K562 (cell line): ENCODE data around the gene CD19. TPM values are rescaled to one million over a fixed set of nuclear protein-coding genes. Genes with fewer than 3 reads are reported as not detected.

ENCODE experiments used
- BMI1 ChIP-seq: fragments of 150-350 bp; IDR thresholded peaks from 2 replicates; pipeline ENCODE4 v1.6.1; 2014; ENCODE audit warnings: low read length
- ETV5 ChIP-seq: sonication (generic); formaldehyde crosslinking; IDR thresholded peaks from 2 replicates; pipeline ENCODE4 v1.4.0; 2020; ENCODE audit warnings: low read depth, mild to moderate bottlenecking, missing genetic modification reagents
- FOSL1 ChIP-seq: fragments of 200-800 bp; sonication (Bioruptor generic); conservative IDR thresholded peaks from 2 replicates; pipeline ENCODE4 v1.6.1; 2016; ENCODE audit warnings: missing genetic modification characterization, missing compliant biosample characterization
- GABPB2 ChIP-seq: fragments of 250-450 bp; sonication (Bioruptor Pico); conservative IDR thresholded peaks from 2 replicates; pipeline ENCODE4 v1.5.1; 2021; ENCODE audit warnings: mild to moderate bottlenecking
- GATA2 ChIP-seq: sonication (generic); formaldehyde crosslinking; IDR thresholded peaks from 2 replicates; pipeline ENCODE4 v1.4.0; 2020; ENCODE audit warnings: mild to moderate bottlenecking, missing genetic modification reagents
- HEY1 ChIP-seq: fragments of 250-450 bp; sonication (Bioruptor Pico); IDR thresholded peaks from 2 replicates; pipeline ENCODE4 v1.5.0; 2020; ENCODE audit warnings: mild to moderate bottlenecking, moderate library complexity, borderline replicate concordance
- HMG20B ChIP-seq: fragments of 250-450 bp; sonication (Bioruptor Pico); IDR thresholded peaks from 2 replicates; pipeline ENCODE4 v1.5.0; 2021; ENCODE audit warnings: mild to moderate bottlenecking
- KLF10 ChIP-seq: fragments of 250-450 bp; sonication (Bioruptor Pico); IDR thresholded peaks from 2 replicates; pipeline ENCODE4 v1.6.1; 2021; ENCODE audit warnings: matching md5 sums
- MEIS2 ChIP-seq: fragments of 450-650 bp; IDR thresholded peaks from 2 replicates; pipeline ENCODE4 v1.6.1; 2014; ENCODE audit warnings: mild to moderate bottlenecking; ENCODE audit not compliant: partially characterized antibody
- NR2C1 ChIP-seq, 2 experiments: fragments of 450-650 bp; IDR thresholded peaks; 2 replicates each; pipeline ENCODE4 v1.6.1; 2017; ENCODE audit warnings: mild to moderate bottlenecking in 2 of 2, antibody characterized with exemption in 1 of 2, inconsistent platforms in 1 of 2, missing compliant biosample characterization in 1 of 2, missing genetic modification characterization in 1 of 2
- PURB ChIP-seq: sonication (generic); formaldehyde crosslinking; IDR thresholded peaks from 2 replicates; pipeline ENCODE4 v1.9.0; 2021; ENCODE audit warnings: low read depth, mild to moderate bottlenecking, missing genetic modification reagents
- TCFL5 ChIP-seq: fragments of 250-450 bp; sonication (Bioruptor Pico); conservative IDR thresholded peaks from 2 replicates; pipeline ENCODE4 v1.6.1; 2021; ENCODE audit warnings: mild to moderate bottlenecking, moderate library complexity, matching md5 sums
- WHSC1 ChIP-seq: IDR thresholded peaks from one replicate; pipeline ENCODE4 v1.6.1; 2012; ENCODE audit warnings: low read length, control low read depth, inconsistent platforms
- ZC3H8 ChIP-seq: fragments of 450-650 bp; IDR thresholded peaks from 2 replicates; pipeline ENCODE4 v1.6.1; 2017
- ZFP30 ChIP-seq: fragments of 250-450 bp; sonication (Bioruptor Pico); IDR thresholded peaks from 2 replicates; pipeline ENCODE4 v1.8.0; 2022; ENCODE audit warnings: moderate library complexity, mild to moderate bottlenecking, inconsistent platforms, borderline replicate concordance
- ZNF584 ChIP-seq: fragments of 200-800 bp; sonication (Bioruptor generic); IDR thresholded peaks from 2 replicates; pipeline ENCODE4 v1.6.1; 2016; ENCODE audit warnings: low read depth, mild to moderate bottlenecking, missing genetic modification characterization, missing compliant biosample characterization
- ZNF586 ChIP-seq: fragments of 450-650 bp; formaldehyde crosslinking; conservative IDR thresholded peaks from 2 replicates; pipeline ENCODE4 v1.4.0; 2020; ENCODE audit warnings: mild to moderate bottlenecking, moderate library complexity
- polyA plus RNA-seq, 8 experiments: library from polyadenylated mRNA; depleted of rRNA in 4 of 8; stranded (reverse) in 5 of 8; unstranded in 3 of 8; fragments of >200 nt; fragmentation: Nextera tagmentation in 2 of 8; fragmentation: Illumina TruSeq in 1 of 8; extraction: Ambion mirVana in 2 of 8; extraction: Trizol in 1 of 8; gene quantifications; 2 replicates each; pipeline versions ENCODE4 v1.2.1 to v1.2.3, GENCODE V29; 2011 to 2014; ENCODE audit warnings: inconsistent platforms in 1 of 8, missing spikeins in 1 of 8
- total RNA-seq, 7 experiments: library from RNA; depleted of rRNA in 6 of 7; stranded (reverse); fragments of >200 nt in 6 of 7; fragmentation: Illumina TruSeq in 2 of 7; extraction: Trizol in 2 of 7; gene quantifications; 2 replicates each; pipeline versions ENCODE4 v1.2.1 to v1.2.3, GENCODE V29; 2011 to 2021; ENCODE audit warnings: low replicate concordance in 1 of 7
- TF ChIP-seq, protein P1 (sequence below), 2 experiments: IDR thresholded peaks; 2 replicates each; pipeline ENCODE4 v1.6.1; 2011; ENCODE audit warnings: borderline replicate concordance in 1 of 2, control low read depth in 1 of 2, low read depth in 1 of 2, low read length in 1 of 2, mild to moderate bottlenecking in 1 of 2, mixed read lengths in 1 of 2, moderate library complexity in 1 of 2; ENCODE audit not compliant: insufficient read depth in 1 of 2, insufficient read length in 1 of 2, poor library complexity in 1 of 2, severe bottlenecking in 1 of 2; ENCODE audit errors: extremely low read depth in 1 of 2
- TF ChIP-seq, protein P2 (sequence below): fragments of 250-450 bp; sonication (Bioruptor Pico); IDR thresholded peaks from 2 replicates; pipeline ENCODE4 v1.8.0; 2022; ENCODE audit warnings: moderate library complexity, mild to moderate bottlenecking, inconsistent platforms
- TF ChIP-seq, protein P3 (sequence below): fragments of 250-450 bp; sonication (Bioruptor Pico); IDR thresholded peaks from 2 replicates; pipeline ENCODE4 v1.8.0; 2022; ENCODE audit warnings: inconsistent platforms, mild to moderate bottlenecking, moderate library complexity, borderline replicate concordance
- TF ChIP-seq, protein P4 (sequence below): IDR thresholded peaks from 2 replicates; pipeline ENCODE4 v1.6.1; 2016; ENCODE audit warnings: missing genetic modification characterization, missing compliant biosample characterization

CD19 gene
- total and polyA plus RNA-seq, 9 of the 15 experiments (the other 6 are each of a cell fraction or from before 2014, with no cell fraction given) = 0.27 to 3.7 (median 2.0) TPM; not detected in 1

DNA sequence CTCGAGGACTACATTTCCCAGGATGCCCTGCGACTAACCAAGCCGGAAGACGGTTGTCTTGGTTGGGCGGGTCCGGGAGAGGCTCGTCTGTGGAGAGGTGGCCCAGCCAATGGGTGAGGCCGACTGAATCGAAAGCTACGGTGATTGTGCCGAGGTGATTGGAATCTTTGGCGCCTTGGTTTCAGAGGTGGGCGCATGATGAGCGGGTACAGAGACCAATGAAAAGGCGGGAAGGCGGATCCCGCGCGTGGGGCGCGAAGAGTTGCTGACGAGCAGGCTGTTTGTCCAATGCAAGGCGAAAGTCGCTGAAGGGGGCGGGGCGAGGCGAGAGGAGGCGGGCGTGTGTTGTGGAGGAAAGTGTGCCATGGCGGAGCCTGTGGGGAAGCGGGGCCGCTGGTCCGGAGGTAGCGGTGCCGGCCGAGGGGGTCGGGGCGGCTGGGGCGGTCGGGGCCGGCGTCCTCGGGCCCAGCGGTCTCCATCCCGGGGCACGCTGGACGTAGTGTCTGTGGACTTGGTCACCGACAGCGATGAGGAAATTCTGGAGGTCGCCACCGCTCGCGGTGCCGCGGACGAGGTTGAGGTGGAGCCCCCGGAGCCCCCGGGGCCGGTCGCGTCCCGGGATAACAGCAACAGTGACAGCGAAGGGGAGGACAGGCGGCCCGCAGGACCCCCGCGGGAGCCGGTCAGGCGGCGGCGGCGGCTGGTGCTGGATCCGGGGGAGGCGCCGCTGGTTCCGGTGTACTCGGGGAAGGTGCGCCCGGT is 19.1 kb downstream of the CD19 start, which contains the start of gene NFATC2IP (continued):
- TF ChIP-seq KLF10 (CRISPR knock-in tag) (no peak), WHSC1 (no peak), GATA2 (peak; percentile 94), HMG20B (CRISPR knock-in tag) (no peak), GABPB2 (no peak), BMI1 (no peak), MEIS2 (no peak), ETV5 (CRISPR knock-in tag) (peak; percentile 63; the same call in 1 of the 2 replicates), ZFP30 (no peak), HEY1 (CRISPR knock-in tag) (no peak), FOSL1 (tag) (no peak; the same call in 1 of the 2 replicates), ZNF586 (CRISPR knock-in tag) (no peak), TCFL5 (CRISPR knock-in tag) (no peak), NR2C1 (IDR thresholded peaks at IDR 0.05) (no peak), NR2C1 (tag; IDR thresholded peaks at IDR 0.05) (no peak), ZC3H8 (no peak), ZNF584 (CRISPR knock-in tag) (no peak), PURB (no peak)
- TF ChIP-seq, protein P1, sequence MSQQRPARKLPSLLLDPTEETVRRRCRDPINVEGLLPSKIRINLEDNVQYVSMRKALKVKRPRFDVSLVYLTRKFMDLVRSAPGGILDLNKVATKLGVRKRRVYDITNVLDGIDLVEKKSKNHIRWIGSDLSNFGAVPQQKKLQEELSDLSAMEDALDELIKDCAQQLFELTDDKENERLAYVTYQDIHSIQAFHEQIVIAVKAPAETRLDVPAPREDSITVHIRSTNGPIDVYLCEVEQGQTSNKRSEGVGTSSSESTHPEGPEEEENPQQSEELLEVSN (IDR thresholded peaks at IDR 0.05; ENCODE audit: borderline replicate concordance in 1 of 2, extremely low read depth in 1 of 2, insufficient read depth in 1 of 2, insufficient read length in 1 of 2, low read depth in 1 of 2, low read length in 1 of 2, poor library complexity in 1 of 2, severe bottlenecking in 1 of 2) = peak; percentile 36 to 71
- TF ChIP-seq, protein P2, sequence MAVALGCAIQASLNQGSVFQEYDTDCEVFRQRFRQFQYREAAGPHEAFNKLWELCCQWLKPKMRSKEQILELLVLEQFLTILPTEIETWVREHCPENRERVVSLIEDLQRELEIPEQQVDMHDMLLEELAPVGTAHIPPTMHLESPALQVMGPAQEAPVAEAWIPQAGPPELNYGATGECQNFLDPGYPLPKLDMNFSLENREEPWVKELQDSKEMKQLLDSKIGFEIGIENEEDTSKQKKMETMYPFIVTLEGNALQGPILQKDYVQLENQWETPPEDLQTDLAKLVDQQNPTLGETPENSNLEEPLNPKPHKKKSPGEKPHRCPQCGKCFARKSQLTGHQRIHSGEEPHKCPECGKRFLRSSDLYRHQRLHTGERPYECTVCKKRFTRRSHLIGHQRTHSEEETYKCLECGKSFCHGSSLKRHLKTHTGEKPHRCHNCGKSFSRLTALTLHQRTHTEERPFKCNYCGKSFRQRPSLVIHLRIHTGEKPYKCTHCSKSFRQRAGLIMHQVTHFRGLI (CRISPR knock-in tag) = no peak
- TF ChIP-seq, protein P3, sequence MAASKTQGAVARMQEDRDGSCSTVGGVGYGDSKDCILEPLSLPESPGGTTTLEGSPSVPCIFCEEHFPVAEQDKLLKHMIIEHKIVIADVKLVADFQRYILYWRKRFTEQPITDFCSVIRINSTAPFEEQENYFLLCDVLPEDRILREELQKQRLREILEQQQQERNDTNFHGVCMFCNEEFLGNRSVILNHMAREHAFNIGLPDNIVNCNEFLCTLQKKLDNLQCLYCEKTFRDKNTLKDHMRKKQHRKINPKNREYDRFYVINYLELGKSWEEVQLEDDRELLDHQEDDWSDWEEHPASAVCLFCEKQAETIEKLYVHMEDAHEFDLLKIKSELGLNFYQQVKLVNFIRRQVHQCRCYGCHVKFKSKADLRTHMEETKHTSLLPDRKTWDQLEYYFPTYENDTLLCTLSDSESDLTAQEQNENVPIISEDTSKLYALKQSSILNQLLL (CRISPR knock-in tag) = no peak
- TF ChIP-seq, protein P4, sequence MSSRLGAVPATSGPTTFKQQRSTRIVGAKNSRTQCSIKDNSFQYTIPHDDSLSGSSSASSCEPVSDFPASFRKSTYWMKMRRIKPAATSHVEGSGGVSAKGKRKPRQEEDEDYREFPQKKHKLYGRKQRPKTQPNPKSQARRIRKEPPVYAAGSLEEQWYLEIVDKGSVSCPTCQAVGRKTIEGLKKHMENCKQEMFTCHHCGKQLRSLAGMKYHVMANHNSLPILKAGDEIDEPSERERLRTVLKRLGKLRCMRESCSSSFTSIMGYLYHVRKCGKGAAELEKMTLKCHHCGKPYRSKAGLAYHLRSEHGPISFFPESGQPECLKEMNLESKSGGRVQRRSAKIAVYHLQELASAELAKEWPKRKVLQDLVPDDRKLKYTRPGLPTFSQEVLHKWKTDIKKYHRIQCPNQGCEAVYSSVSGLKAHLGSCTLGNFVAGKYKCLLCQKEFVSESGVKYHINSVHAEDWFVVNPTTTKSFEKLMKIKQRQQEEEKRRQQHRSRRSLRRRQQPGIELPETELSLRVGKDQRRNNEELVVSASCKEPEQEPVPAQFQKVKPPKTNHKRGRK (tag) = no peak
